ENCODE data around the gene PRR5L. TPM values are rescaled to one million over a fixed set of nuclear protein-coding genes. Genes with fewer than 3 reads are reported as not detected.

Gene PRR5L
- total and polyA plus RNA-seq, 9 of the 15 experiments (the other 6 are each of a cell fraction or from before 2014, with no cell fraction given): 0.11 to 0.60 (median 0.36) TPM; not detected in 2

DNA sequence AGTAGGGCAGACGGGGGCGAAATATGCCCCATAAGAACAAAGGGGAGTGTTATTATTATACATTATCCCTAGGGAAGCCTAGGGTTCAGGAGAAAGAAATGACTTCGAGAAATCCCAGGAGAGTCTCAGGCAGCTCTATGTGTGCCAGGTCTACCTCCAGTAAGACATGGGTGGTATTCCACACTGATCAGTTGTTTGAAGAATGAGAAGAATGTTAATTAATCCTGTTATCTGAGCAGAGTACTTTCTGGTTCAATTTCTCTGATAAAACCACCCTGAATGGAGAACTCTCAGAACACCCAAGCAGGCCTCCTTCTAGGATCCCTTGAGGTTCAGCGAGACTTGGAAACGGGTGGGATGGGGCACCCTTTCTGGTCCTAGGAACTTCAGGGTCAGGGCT is 46.2 kb downstream of the PRR5L start:
- Histone ChIP-seq H4K20me1 (replicated peaks; ENCODE audit: control insufficient read depth, insufficient read depth, low read length) (no peaks in the 10 kb centered on the region), H3K4me1 (replicated peaks in 1 of 2; ENCODE audit: control insufficient read depth in 2 of 2, insufficient read depth in 2 of 2, low read length in 2 of 2) (no peaks in the 10 kb centered on the region), H3K9me1 (ENCODE audit: control insufficient read depth, insufficient read depth, low read length) (no peaks in the 10 kb centered on the region), H3K27ac (ENCODE audit: extremely low read depth, low read depth, low read length) (no peak overlapping the region), H3K4me2 (ENCODE audit: insufficient read depth, low read length) (no peak overlapping the region), H2AFZ (ENCODE audit: low read depth, low read length) (no peak overlapping the region), H3K79me2 (ENCODE audit: control insufficient read depth, insufficient read depth, low read length) (no peaks in the 10 kb centered on the region), H3K36me3 (ENCODE audit: control insufficient read depth, insufficient read depth, low read length) (no peaks in the 10 kb centered on the region), H3K9me3 (replicated peaks; ENCODE audit: control insufficient read depth, insufficient read depth, low read depth, low read length) (no peaks in the 10 kb centered on the region), H3K27me3 (ENCODE audit: control insufficient read depth in 2 of 2, insufficient read depth in 2 of 2, low read length in 2 of 2) (peaks cover 14 to 38% of the 10 kb centered on the region in 2 experiments; a peak in 4 of 5 replicates), H3K9ac (ENCODE audit: insufficient read depth in 1 of 2, low read depth in 2 of 2, low read length in 2 of 2) (no peak overlapping the region), H3K4me3 (no peak overlapping the region)
- POLR2A ChIA-PET: no interaction called here
- no peak for DNase-seq (ENCODE audit: extremely low read depth in 1 of 4, low spot score in 3 of 4)
- TF ChIP-seq ZFP1 (CRISPR knock-in tag; IDR thresholded peaks at IDR 0.05) (no peak), KDM1A (IDR thresholded peaks at IDR 0.05) (no peak), SMARCA4 (IDR thresholded peaks at IDR 0.05) (no peak), TEAD1 (CRISPR knock-in tag; IDR thresholded peaks at IDR 0.05) (no peak), ILF3 (IDR thresholded peaks at IDR 0.05; ENCODE audit: borderline replicate concordance) (no peak), HMGN3 (IDR thresholded peaks at IDR 0.05; ENCODE audit: borderline replicate concordance, extremely low read depth, insufficient read length, low read depth, low read length) (no peak), SMARCE1 (IDR thresholded peaks at IDR 0.05) (no peak), NCOA1 (IDR thresholded peaks at IDR 0.05; ENCODE audit: low read depth) (no peak), EHMT2 (IDR thresholded peaks at IDR 0.05) (no peak), ARID2 (IDR thresholded peaks at IDR 0.05) (no peak)
- TF ChIP-seq, protein P1, sequence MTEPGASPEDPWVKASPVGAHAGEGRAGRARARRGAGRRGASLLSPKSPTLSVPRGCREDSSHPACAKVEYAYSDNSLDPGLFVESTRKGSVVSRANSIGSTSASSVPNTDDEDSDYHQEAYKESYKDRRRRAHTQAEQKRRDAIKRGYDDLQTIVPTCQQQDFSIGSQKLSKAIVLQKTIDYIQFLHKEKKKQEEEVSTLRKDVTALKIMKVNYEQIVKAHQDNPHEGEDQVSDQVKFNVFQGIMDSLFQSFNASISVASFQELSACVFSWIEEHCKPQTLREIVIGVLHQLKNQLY (CRISPR knock-in tag; conservative IDR thresholded peaks at IDR 0.05): no peak
- TF ChIP-seq, protein P2, sequence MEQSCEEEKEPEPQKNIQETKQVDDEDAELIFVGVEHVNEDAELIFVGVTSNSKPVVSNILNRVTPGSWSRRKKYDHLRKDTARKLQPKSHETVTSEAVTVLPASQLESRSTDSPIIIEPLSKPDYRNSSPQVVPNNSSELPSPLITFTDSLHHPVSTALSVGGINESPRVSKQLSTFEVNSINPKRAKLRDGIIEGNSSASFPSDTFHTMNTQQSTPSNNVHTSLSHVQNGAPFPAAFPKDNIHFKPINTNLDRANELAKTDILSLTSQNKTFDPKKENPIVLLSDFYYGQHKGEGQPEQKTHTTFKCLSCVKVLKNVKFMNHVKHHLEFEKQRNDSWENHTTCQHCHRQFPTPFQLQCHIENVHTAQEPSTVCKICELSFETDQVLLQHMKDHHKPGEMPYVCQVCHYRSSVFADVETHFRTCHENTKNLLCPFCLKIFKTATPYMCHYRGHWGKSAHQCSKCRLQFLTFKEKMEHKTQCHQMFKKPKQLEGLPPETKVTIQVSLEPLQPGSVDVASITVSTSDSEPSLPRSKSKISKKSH (CRISPR knock-in tag; IDR thresholded peaks at IDR 0.05): no peak
- TF ChIP-seq, protein P3, sequence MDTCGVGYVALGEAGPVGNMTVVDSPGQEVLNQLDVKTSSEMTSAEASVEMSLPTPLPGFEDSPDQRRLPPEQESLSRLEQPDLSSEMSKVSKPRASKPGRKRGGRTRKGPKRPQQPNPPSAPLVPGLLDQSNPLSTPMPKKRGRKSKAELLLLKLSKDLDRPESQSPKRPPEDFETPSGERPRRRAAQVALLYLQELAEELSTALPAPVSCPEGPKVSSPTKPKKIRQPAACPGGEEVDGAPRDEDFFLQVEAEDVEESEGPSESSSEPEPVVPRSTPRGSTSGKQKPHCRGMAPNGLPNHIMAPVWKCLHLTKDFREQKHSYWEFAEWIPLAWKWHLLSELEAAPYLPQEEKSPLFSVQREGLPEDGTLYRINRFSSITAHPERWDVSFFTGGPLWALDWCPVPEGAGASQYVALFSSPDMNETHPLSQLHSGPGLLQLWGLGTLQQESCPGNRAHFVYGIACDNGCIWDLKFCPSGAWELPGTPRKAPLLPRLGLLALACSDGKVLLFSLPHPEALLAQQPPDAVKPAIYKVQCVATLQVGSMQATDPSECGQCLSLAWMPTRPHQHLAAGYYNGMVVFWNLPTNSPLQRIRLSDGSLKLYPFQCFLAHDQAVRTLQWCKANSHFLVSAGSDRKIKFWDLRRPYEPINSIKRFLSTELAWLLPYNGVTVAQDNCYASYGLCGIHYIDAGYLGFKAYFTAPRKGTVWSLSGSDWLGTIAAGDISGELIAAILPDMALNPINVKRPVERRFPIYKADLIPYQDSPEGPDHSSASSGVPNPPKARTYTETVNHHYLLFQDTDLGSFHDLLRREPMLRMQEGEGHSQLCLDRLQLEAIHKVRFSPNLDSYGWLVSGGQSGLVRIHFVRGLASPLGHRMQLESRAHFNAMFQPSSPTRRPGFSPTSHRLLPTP (IDR thresholded peaks at IDR 0.05; ENCODE audit: borderline replicate concordance, extremely low read depth, insufficient read length): no peak
- no peak for FAIRE-seq
- CTCF ChIA-PET (ENCODE audit: low intra/inter-chr PET ratio): no interaction called here
- in situ Hi-C loops (cut with MboI): no loop called here
- no TSS peak for BruUV-seq (replicated peaks)
- no peak for ATAC-seq
- 0% methylated on average over 5 of the region's 5 CpGs for WGBS (ENCODE audit: insufficient coverage, low coverage, missing lambda C conversion rate)
- intact Hi-C loops (cut with micrococcal nuclease): loop anchor here (1.0 to 5.0 kb wide), 2 partner anchors 135 to 150 kb away; no protein-coding TSS in a partner anchor

Data from K562 (cell line).